Measurements from ENCODE around the gene SLC16A7.

The SLC16A7 gene

GRCh38 chr12:59595883-59596540, at the start of gene SLC16A7:
Gene SLC16A7 (plus strand): TSS chr12:59596029. CDS start chr12:59704802, 108,773 bp downstream.
- TF ChIP-seq ZFX (IDR thresholded peaks at IDR 0.05; ENCODE audit: borderline replicate concordance): no peak
- TF ChIP-seq CTCF (IDR thresholded peaks at IDR 0.05): peak; percentile 11; the same call in 1 of the 2 replicates
- H3K27ac ChIP-seq: peak within 1 kb of the TSS; percentile 63

- no peak overlapping the region for H3K27ac ChIP-seq
- TF ChIP-seq ZFX (IDR thresholded peaks at IDR 0.05; ENCODE audit: borderline replicate concordance) (no peak), CTCF (IDR thresholded peaks at IDR 0.05) (no peak)
Measured at GRCh38 chr12:59548930-59549329, 46.9 kb upstream of the SLC16A7 start.

GRCh38 chr12:59559696-59560095, 36.1 kb upstream of the SLC16A7 start:
- H3K27ac ChIP-seq: no peak overlapping the region
- TF ChIP-seq CTCF (IDR thresholded peaks at IDR 0.05): no peak
- no peak for TF ChIP-seq ZFX (IDR thresholded peaks at IDR 0.05; ENCODE audit: borderline replicate concordance)

GRCh38 chr12:59570145-59570544, 25.7 kb upstream of the SLC16A7 start:
- no peak overlapping the region for H3K27ac ChIP-seq
- TF ChIP-seq ZFX (IDR thresholded peaks at IDR 0.05; ENCODE audit: borderline replicate concordance): no peak
- no peak for TF ChIP-seq CTCF (IDR thresholded peaks at IDR 0.05)

- TF ChIP-seq ZFX (IDR thresholded peaks at IDR 0.05; ENCODE audit: borderline replicate concordance): no peak
- TF ChIP-seq CTCF (IDR thresholded peaks at IDR 0.05): no peak
Measured at GRCh38 chr12:59574406-59574805, 21.4 kb upstream of the SLC16A7 start.

GRCh38 chr12:59575826-59576225, 20.0 kb upstream of the SLC16A7 start:
- no peak overlapping the region for H3K27ac ChIP-seq
- TF ChIP-seq CTCF (IDR thresholded peaks at IDR 0.05) (no peak), ZFX (IDR thresholded peaks at IDR 0.05; ENCODE audit: borderline replicate concordance) (no peak)

More at GRCh38 chr12:59574406-59574805, 21.4 kb upstream of the SLC16A7 start:
- H3K27ac ChIP-seq: no peak overlapping the region

GRCh38 chr12:59578254-59578653, 17.6 kb upstream of the SLC16A7 start:
- TF ChIP-seq ZFX (IDR thresholded peaks at IDR 0.05; ENCODE audit: borderline replicate concordance): no peak
- no peak for TF ChIP-seq CTCF (IDR thresholded peaks at IDR 0.05)
- no peak overlapping the region for H3K27ac ChIP-seq

All from 22Rv1 (cell line).